Cardiac septum (tissue), 1 donor: ENCODE data around the gene TEX19. TPM values are rescaled to one million over a fixed set of nuclear protein-coding genes. Genes with fewer than 3 reads are reported as not detected.

Source experiments
- DNase-seq: peaks from one replicate; pipeline ENCODE4 v3.0.0-alpha.2; 2020; ENCODE audit warnings: low spot score
- intact Hi-C: fragments of 100-400 bp; cut with DNase I; formaldehyde crosslinking; loops from one replicate; pipeline ENCODE4 v1.14.0; 2022
- total RNA-seq: library from RNA; stranded (reverse); fragmentation: NEBNext Ultra II Directional; extraction: Animal tissue kit (Norgen Biotek cat#: 25700); gene quantifications from one replicate; pipeline ENCODE4 v1.2.1, GENCODE V29; 2021
- donor health status: DM: no; HTN: no; CAD: no.

The TEX19 gene
- total RNA-seq, 1 donor from 2014 or later, result not detected

DNA sequence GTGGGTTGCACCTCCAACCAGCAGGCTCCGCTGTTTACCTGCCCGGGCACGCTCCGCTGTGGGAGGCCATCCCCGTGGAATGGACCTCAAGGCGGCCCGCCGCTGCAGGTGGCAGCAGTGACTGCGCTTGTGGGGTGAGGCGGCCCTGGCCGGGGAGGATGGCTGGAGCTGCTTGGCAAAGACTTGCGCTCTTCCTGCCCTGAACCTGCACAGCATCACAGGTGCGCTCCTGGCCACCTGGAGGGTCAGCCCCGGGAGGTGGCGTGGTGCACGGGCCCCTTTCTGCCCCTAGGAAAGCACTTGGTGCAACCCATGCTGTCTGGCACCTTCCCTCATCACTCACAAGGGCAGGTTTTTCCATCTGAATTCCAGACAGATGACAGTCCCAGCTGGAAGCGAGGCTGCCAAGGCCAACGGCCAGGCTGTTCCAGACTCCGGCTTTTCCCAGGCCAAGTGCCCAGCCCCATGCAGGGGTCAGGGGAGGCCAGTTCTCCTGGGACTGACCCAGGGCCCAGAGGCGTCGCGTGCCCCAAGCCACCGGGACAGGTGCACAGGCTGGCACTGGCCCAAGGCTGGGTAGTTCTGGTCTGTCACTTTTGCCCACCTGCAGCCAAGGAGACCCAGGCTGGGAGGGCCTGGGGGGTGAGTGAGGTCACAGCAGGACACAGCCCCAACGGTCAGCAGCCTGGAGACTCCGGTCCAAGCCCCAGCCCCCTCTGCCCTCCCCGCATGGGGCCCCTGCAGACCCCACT lies 25.9 kb downstream of the TEX19 start:
- no peak for DNase-seq
- intact Hi-C loops, result loop anchor here (1.0 kb wide), 1 partner anchor 22 kb away; no protein-coding TSS in a partner anchor

DNA sequence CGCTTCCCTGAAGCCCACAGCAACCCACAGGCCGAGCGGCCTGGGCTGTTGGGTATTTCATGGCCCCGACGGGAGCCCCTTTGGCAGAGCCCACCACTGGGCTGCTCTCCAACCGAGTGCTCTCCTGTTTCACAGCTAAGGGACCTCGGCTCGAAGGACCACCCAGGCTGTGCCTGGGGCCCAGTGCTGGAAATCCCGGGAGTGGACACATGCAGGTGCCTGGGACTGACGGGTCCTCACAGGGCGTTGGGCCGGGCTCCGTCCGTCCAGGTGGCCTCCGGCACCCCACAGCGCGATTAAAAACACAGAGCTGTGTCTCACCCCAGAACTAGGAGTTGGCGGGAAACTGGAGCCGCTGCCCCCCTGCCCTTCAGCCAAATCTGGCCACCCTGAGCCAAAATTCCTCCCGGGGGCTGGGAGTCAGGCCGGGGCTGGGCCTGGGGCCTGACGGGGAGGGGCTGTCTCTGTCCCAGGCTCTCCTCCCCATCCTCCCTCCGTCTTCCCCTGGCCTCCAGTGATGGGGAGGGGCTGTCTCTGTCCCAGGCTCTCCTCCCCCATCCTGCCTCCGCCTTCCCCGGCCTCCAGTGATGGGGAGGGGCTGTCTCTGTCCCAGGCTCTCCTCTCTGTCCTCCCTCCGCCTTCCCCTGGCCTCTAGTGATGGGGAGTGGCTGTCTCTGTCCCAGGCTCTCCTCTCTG lies 26.7 kb downstream of the TEX19 start:
- intact Hi-C loops, result loop anchor here (1.0 kb wide), 1 partner anchor 22 kb away; no protein-coding TSS in a partner anchor
- no peak for DNase-seq

DNA sequence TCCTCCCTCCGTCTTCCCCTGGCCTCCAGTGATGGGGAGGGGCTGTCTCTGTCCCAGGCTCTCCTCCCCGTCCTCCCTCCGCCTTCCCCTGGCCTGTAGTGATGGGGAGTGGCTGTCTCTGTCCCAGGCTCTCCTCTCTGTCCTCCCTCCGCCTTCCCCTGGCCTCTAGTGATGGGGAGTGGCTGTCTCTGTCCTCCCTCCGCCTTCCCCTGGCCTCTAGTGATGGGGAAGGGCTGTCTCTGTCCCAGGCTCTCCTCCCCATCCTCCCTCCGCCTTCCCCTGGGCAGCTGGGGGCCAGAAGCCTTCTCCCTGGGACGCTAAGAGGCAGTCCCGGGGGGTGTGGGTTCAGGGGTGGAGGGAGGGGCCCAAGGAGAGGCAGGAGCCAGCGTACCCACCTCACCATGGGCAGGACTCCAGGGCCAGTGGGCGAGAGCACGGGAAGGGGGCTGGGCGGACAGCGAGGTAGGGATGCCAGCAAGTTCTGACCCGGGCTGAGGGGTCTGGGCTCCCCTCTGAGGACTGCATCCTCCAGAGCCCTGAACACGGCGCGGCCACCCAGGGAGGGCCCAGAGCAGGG lies 27.3 kb downstream of the TEX19 start:
- DNase-seq, result no peak
- intact Hi-C loops, result no loop called here

DNA sequence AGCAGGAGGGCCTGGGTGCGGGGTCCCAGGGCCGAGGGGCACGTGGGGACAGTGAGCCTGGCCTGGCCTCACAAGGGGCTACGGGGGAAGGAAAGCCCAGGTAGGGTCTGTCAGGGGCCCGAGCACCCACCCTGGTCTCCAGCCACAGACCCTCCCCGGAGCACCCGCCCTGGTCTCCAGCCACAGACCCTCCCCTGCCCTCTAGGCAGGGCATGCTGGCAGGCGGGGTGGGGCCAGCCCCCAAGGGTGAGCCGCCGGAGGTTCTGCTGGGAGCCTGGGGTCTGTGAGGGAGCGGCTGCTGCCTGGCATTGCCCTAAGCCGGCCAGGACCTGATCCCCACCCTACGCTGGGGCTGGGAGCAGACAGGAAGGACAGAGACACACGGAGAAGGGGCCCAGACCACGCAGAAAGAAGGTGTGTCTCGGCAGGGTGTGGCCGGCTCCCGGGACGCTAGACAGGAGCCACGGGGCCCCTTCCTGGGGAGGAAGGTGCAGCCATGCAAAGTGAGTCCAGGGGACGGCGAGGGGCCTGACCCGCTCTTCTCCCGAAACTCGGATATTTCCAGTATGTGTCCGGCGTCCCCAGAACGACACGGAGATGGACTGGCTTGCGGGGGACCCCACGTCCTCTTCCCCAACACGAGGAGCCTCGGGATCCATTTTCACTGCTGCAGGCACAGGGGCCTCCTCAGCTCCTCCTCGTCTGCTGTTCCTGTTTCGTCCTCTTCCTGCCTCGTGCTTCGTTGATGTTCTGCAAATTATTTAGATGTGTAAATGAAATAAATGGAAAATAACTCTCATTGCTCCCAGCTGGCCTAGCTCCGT lies 28.0 kb downstream of the TEX19 start:
- no peak for DNase-seq
- intact Hi-C loops, result no loop called here

DNA sequence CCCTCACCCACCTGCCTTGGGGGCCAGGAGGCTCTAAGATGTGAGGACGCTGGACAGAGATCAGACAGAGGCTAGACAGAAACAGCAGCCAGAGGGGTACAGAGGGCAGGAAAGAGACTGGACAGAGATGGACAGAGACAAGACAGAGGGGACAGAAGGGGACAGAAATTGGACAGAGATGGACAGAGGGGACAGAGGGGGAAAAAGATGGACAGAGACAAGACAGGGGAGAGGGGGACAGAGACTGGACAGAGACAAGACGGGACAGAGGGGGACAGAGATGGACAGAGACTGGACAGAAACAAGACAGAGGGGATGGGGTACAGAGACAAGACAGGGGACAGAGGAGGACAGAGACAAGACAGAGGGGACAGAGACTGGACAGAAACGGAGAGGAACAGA lies 28.7 kb downstream of the TEX19 start:
- DNase-seq, result no peak
- intact Hi-C loops, result no loop called here

DNA sequence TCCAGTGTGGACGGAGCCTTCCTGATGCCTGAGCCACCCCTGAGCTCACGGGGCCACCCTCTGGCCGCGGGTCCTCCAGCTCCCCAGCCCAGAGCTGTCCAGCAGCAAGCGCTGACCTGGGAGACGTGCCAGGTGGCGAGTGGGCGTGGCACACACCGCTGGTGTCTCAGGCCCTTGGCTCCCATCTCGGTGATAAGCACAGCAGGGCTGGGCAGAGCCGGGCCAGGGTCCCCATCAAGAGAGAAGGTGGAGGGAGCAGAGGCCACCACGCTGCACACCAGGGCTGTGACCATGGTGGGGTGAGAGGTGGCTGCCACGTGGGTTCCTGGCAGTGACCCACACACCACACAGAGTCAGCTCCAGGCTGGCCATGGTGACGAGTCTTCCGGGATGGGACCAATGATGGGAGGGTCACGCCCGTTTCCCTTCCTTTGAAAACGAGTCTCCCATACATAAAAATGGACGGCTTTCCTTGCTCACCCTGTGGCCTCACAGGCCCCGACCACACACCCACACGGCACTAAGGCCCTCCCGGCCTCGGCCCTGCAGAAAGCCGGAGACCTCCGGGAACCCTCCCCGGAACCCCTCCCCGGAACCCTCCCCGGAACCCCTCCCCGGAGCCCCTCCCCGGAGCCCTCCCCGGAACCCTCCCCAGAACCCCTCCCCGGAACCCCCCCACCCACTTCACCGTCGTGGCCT lies 29.3 kb downstream of the TEX19 start:
- intact Hi-C loops, result no loop called here
- DNase-seq, result no peak

DNA sequence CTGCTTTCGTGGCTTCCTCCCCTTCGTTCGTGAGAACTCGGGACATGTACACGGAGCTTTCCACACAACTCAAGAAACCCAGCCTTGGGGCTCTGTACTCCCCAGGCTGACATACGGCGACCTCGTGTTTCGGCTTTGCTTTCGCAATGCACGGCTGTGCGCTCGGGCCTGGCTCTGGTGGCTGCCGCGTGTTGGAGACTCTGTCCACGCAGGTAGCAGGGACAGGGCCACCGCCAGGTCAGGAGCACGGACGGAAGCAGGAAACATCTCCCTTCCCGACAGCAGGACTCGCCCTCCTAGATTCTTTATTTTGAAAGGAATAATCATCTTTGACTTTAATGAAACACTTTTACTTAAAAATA lies 29.9 kb downstream of the TEX19 start:
- intact Hi-C loops, result no loop called here
- DNase-seq, result no peak

DNA sequence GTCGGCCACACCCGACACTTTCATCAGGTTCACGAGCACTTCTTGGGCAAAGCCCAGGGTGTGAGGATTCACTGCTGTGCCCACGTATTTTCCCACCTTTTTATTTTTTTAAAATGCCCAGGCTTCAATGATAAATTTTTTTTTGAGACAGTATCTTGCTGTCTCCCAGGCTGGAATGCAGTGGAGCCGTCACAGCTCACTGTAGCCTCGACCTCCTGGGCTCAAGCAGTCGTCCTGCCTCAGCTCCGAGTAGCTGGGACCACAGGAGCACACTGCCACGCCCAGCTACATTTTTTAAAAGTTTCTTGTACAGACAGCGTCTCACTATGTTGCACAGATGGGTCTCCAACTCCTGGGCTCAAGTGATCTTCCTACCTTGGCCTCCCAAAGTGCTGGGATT lies 30.3 kb downstream of the TEX19 start:
- no peak for DNase-seq
- intact Hi-C loops, result no loop called here

DNA sequence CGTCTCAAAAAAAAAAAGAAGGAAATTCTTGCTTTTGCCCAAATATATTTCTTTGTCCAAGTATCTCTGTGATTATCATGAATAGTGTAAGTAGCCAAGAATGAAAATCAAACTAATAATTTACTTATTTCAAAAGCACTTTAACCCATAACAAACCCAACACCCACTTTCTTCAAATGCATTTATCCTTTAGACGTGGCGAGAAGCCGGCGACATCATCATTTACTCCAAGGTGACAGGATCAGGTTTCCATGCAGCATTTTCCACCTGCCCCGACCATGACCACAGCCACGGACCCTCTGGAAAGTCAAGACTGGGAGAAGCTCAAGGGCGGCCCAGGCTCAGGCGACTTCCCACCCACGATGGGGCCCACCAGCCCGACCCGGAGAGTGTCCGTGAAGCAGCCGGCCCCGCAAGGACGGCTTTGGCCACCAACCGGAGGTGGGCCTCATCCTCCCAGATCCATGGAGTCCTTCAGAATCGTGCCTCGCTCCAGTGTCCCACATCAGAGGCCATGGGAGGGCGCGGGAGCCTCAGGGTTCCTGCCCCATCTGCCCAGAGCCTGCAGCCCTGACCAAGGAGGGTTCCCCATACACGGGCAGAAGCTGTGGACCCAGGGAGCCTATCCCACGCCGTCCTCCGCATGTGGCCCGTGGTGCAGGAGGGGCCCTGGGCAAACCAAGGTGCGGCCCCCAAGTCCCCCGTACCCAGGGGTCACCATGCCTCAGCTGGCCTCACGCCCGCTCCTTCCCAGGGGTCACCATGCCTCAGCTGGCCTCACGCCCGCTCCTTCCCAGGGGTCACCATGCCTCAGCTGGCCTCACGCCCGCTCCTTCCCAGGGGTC lies 31.2 kb downstream of the TEX19 start:
- no peak for DNase-seq
- intact Hi-C loops, result no loop called here

DNA sequence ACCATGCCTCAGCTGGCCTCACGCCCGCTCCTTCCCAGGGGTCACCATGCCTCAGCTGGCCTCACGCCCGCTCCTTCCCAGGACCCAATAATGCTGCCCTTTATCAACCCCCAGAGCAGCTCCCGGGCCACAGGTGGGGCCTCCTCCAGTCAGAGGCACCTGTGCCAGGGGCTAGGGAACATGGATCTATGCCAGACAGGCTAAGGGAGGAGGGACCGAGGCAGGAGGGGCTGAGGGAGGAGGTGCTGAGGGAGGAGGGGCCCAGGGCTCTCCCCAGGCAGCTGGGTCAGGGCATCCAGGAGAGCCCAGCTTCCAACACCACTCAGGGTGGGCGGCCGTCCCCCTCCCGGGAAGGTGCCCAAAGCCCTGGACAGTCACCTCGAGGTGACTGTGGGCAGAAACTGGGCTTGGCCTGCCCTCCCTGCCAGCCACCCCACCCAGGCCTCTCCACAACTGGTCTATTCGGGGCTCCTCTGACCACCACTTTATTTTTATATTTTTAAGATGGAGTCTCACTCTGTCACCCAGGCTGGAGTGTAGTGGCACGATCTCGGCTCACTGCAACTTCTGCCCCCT lies 31.9 kb downstream of the TEX19 start:
- DNase-seq, result no peak
- intact Hi-C loops, result no loop called here

DNA sequence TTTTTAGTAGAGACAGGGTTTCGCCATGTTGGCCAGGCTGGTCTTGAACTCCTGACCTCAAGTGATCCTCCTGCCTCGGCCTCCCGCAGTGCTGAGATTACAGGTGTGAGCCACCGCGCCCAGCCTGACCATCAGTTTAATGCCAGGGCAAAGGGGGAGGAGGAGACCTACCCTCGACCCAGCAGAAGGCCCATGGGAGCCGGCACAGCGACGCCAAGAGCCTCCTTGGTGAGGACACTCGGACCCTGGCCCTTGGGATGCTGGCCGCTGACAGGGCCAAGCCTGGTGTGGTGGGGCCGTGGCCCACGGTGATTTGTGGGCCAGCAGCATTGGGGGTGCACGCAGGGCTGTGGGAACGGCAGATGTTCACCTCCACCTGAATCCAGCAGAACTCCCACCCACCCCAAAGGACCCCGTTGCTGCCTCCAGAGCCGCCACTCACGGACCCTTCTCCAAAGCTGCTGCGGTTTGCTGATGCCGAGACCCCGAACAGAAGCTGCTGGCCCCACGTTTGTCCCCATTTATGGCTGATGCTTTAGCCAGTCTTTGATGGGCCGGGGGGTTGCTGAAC lies 32.5 kb downstream of the TEX19 start:
- intact Hi-C loops, result no loop called here
- DNase-seq, result no peak

DNA sequence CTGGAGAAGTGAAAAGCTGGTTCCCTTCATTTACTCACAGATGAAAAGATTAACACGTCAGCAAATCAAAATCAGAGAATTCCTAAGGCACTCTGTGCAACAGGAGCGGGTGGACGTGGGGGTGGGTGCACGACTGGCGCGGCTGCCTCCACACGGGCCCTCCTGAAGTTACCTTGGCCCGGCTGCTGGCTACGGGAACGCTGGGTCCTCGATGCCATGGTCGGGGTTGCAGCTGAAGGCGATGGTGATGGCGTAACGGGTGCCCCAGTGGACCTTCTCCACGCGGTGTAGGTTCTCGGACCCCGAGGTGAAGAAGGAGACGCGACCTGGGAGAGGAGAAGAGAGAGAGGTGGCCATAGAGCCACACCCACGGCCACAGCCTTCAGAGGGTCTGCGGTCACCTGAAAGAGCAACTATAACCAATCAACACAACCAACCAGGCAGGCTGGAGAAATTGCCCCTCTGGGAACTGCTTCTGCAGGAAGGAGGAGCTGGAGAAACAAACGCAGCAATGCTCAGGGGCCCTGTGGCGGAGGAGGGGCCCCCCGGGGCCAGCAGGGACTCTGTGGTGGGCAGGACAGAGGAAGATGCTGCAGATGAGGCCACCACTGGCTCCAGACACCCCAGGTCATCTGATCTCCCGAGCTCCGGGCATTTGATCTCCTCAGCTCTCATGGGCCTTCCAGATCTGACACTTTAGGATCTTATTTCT lies 33.3 kb downstream of the TEX19 start:
- intact Hi-C loops, result no loop called here
- no peak for DNase-seq

DNA sequence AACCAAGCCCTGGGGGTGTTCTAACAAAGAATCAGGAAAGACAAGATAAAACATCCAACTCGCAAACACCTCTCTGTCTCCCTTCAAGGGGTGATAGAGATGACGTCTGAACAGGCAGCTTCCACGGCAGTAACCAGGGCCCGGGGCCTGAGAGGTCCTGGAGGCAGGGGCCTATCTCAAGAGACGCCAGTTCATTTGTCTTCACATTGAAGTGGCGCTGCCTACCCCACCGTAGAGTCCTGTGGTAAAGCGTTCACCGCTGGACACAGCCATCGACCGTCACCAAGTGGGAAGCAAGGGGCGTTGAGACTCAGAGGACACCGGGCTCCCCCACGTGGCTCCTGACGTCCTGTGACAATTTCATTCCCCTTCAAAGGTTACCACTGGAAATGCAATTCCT lies 33.9 kb downstream of the TEX19 start:
- DNase-seq, result no peak
- intact Hi-C loops, result no loop called here

DNA sequence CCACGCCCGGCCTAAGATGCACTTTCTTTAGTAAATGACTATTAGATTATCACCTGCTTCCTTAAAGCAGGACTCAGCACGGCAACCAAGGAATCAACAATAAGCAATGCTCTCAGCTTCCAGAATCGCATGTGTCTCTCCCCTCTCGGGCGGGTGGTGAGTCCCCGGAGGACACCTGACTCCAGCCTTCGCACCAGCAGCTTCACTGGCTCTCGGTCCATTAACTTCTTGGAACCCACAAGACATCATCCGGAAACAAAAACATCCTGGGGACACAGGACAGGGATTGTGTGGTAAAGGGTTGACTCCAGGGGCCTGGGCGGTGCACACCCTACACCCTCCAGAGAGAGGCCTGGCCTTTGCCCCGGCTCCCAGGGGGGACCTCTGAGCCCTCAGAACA lies 35.2 kb downstream of the TEX19 start:
- intact Hi-C loops, result no loop called here
- no peak for DNase-seq

DNA sequence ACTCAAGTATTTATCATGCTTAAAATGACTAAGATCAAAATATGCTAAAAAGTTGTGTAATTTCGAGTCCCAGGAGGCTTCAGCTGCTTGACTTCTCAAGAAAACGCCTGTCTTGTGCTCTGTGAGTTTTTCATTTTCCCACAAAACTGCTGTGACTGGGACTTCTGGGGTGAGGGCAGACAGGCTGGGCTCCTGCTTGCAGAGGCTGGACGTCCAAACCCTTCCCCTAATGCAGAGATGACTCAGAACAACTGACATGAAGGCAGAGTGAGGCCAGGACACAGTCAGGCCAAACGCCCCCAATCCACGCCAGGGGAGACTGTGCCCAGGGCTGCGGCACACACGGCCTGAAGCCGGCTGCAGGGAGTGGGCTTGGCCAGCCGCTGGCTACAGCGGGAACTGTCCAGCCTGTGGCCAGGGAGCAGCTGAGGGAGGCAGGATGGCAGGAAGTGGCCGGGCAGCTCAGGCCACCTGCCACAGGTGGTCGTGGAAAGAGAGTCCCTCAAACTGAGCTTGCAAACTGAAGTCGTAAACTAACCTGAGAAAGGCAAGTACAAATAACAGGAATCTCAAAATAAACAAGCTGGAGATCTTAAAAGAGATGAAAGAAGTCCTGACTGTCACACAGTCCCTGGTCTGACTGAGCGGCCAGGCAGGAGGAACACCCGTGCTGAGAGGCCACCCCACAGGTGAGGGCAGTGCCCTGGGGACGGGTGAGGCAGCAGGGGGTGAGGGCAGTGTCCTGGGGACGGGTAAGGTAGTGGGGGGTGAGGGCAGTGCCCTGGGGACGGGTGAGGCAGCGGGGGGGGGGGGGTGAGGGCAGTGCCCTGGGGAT lies 37.8 kb downstream of the TEX19 start:
- DNase-seq, result no peak
- intact Hi-C loops, result no loop called here

DNA sequence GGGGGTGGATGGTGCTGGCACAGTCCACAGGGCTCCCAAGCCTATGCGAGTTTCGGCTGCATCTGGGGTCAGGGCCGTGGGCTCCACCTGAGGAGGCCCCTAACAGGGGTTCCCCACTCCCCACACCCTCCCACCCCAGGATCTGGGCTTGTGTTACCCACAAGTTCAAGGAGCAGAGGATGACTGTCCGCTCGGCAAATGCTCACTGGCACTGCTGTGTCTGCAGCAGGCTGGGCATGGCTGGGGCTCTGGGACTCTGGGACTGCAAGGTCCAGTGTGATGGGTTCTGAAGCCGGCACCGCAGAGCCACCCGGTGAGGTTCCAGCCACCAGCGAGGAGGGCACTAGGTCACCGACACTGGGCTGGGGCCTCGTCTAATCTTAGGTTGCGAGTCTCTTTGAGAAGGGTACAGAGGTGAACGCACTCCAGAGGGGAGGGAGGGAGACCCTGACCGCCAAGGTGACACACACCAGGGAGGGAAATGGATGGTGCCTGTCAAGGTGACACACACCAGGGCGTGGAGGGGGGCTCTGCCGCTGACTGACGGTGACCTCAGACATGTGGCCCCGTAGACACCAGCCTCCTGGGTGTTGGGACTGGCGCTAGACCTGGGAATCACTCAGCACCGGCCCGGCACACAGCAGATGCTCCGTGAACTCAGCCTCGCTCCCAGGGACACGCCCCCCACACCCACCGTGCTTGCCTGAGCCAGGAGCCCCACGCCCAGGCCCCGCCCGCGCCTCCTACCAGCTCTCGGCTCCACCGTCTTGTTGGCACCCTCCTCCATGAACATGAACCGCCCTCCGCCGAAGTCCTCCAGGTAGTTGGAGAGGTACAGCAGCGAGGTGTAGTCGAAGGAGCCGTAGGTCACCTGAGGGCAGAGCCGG lies 38.6 kb downstream of the TEX19 start:
- no peak for DNase-seq
- intact Hi-C loops, result no loop called here
